Fibroblast of lung (primary cell): Measurements from ENCODE around the gene MPZL2.

Experiments used
- CTCF ChIP-seq, 2 donors: IDR thresholded peaks in 1 of 2; conservative IDR thresholded peaks in 1 of 2; 1 replicate in 1 of 2; 2 replicates in 1 of 2; pipeline ENCODE4 v1.5.1; 2011 to 2012; ENCODE audit warnings: low read length in 2 of 2, control low read depth in 1 of 2, inconsistent platforms in 1 of 2, low read depth in 1 of 2, mild to moderate bottlenecking in 1 of 2
- EZH2 ChIP-seq: IDR thresholded peaks from 2 replicates; pipeline ENCODE4 v1.5.1; 2012; ENCODE audit warnings: low read length, control low read depth, mild to moderate bottlenecking; ENCODE audit errors: missing control alignments

DNA sequence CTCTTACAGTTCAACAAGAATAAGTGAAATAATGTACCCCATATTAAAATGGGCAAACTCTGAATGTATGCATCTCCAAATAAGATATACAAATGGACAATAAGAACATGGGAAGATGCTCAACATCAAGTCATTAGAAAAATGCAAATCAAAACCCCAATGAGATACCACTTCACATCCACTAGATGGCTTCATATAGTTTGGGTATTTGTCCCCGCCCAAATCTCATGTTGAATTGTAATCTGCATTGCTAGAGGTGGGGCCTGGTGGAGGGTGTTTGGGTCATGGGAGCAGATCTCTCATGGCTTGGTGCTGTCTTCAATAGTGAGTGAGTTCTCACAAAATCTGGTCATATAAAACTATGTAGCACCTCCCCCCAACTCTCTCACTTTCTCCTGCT, 5.7 kb downstream of the MPZL2 start:
- peak in 1 of 2 donors; percentile 19 for TF ChIP-seq CTCF (conservative IDR thresholded peaks at IDR 0.05 in 1 of 2, IDR thresholded peaks at IDR 0.05 in 1 of 2; ENCODE audit: low read depth in 1 of 2, low read length in 2 of 2)
- TF ChIP-seq EZH2 = no peak
